EH (cell line): ENCODE measurements around the gene MC3R.

Experiments
- DNase-seq: peaks from one replicate; pipeline ENCODE4 v3.0.0-alpha.2; 2015; ENCODE audit warnings: low read depth

MC3R gene

DNA sequence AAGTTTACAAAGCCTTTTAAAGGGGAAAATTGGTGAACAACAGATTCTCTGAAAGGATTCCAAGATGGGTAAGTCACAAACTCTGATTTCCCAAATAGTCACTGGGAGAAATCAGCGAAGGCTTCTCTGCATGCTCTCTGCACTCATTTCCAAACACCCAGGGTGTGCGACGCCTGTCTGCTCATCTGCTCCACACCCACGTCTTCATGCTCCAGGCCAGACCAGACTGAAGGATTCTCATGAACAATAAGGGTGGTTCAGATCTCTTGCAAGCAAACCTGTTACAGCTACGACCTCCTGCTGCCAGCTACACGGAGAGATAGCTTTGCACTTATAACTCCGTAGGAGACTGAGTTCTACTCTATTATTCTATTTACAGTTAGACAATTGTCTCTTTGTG is 1.4 kb downstream of the MC3R start:
- DNase-seq, result no peak

GRCh38 chr20:56257604-56258003 is 9.1 kb downstream of the MC3R start:
- no peak for DNase-seq

DNA sequence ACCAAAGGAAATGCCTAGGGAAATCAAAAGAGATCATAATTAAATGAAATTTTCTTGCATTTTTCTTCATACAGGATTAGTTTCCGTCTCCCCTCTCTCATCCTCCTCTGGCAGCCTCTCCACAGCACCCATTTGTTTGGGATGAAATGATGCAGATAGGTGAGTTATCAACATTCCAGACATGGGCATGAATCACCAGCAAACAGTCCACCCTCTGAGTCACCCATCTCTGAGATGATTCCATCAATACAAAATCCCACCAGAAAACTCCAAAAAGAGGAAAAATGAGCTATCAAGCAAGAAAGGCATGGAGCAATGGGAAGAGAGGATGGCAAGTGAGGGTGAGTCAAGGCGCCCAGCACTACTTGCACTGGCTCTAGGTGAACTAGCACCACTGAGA is 11.4 kb downstream of the MC3R start:
- DNase-seq, result no peak

GRCh38 chr20:56268536-56268935 is 20.0 kb downstream of the MC3R start:
- no peak for DNase-seq

DNA sequence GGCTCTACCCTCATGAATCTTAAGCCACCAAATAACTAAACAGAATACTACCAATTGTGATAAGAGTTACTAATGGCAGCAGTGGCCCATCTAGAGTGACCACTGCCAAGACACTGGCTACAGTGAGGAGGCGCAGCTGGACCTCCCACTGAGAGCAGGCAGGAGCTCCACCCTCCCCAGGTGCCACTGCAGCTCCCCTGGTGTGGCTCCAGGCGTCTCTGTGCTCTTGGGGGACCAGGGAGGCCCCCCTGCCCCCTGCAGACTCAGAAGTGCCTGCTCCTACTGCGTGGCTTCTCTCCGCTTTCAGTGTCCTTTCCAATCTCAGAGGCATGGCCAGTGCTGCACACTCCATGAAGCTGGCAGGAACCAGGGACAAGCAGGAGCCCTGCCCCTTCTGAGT is 23.4 kb downstream of the MC3R start:
- DNase-seq, result no peak

DNA sequence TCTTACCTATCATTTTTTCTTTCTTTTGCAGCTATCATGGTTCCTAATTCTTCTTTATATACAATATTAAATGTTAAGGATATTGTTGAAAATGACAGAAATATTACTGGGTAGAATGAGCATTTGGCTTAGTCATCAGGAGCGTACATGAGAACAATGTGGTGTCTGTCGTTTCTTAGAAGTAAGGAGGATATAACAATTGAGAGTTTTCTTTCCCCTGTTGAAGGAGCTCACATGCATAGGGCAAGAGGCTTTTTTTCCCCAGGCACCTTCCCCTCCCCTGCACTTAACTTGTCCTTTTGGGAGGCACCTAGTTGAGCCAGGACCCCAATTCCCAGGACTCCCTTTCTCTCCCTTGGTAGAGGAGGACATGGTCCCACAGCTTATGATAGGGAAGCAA is 25.0 kb downstream of the MC3R start:
- DNase-seq, result no peak

- no peak for DNase-seq
Observed at GRCh38 chr20:56274156-56274555, 25.6 kb downstream of the MC3R start.

DNA sequence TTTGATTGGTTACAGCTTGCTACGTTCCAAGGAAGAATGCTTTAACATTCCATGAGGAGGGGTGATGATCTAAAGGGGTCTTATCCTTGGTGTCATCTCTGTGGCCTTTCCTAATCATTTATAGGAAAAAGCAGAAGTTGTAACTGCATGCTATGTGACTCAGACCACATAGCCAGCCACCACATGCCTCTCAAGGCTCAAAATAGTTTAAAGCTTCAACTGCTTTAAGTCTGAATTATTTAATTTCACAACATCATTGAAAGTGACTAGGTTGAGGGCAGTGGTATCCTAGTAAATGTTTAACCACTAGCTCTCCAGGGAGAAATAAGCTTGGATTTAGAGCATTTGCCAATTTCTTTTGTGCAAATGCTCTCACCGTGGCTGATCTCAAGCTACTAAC is 29.7 kb downstream of the MC3R start:
- no peak for DNase-seq

DNA sequence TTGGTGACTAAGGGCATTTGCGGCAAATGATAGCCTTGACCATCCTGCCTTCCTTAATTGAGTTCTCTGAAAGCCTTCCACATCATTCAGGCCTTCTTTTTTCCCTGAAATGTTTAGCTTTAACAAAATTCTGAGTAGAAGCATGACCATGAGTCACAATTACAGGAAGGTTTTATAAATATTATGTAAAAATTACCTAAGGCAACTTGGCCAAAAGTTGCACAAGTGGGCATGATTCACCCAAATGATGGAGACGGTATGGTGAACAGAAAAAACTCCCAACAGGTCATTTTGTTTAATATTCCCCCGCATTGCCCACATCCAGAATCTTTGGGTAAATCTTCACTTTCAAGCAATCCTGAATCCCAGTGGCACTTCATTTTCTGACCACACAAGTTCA is 37.0 kb downstream of the MC3R start:
- no peak for DNase-seq

- no peak for DNase-seq
Observed at GRCh38 chr20:56289652-56290051, 41.1 kb downstream of the MC3R start.

GRCh38 chr20:56299362-56299761 is 50.8 kb downstream of the MC3R start:
- DNase-seq, result no peak
